ENCODE data around the gene CEP85.
A peak's percentile ranks its signal among the peaks of the same experiment; 100 is the strongest.

DNA sequence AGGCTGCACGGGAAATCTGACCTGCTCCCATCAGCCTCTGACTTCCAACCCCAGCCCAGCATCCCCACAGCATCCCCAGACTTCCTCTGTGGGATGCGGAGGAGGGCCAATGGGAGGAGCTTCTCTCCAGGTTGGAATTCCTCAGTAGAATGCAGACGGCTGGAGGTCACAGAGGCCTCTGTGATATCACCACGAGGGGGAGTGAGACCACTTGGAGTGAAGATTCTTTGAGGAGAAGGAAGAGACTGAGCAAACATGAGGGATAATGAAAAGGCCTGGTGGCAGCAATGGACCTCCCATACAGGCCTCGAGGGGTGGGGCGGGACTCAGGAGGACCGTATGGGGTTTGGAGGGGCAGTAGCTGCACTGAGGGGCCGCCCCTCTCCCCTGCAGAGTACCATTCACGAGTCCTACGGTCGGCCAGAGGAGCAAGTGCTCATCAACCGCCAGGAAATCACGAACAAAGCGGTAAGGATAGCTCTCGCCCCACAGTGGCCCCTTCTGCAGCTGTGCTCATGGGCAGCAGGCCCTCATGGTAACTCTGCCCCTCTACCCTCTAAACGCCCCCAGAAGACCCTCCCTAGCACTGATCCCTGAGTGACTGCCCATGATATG is 43.5 kb upstream of the CEP85 start, which contains the start of gene CATSPER4:
- no peak for TF ChIP-seq EZH2phosphoT487 (IDR thresholded peaks at IDR 0.05; ENCODE audit: borderline replicate concordance, low read depth, low read length)
- TF ChIP-seq, protein P1, sequence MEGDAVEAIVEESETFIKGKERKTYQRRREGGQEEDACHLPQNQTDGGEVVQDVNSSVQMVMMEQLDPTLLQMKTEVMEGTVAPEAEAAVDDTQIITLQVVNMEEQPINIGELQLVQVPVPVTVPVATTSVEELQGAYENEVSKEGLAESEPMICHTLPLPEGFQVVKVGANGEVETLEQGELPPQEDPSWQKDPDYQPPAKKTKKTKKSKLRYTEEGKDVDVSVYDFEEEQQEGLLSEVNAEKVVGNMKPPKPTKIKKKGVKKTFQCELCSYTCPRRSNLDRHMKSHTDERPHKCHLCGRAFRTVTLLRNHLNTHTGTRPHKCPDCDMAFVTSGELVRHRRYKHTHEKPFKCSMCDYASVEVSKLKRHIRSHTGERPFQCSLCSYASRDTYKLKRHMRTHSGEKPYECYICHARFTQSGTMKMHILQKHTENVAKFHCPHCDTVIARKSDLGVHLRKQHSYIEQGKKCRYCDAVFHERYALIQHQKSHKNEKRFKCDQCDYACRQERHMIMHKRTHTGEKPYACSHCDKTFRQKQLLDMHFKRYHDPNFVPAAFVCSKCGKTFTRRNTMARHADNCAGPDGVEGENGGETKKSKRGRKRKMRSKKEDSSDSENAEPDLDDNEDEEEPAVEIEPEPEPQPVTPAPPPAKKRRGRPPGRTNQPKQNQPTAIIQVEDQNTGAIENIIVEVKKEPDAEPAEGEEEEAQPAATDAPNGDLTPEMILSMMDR (conservative IDR thresholded peaks at IDR 0.05; ENCODE audit: low read length) = peak; percentile 36; the same call in 1 of the 2 replicates
